Naive B cell (primary cell): ENCODE data around the gene YDJC. TPM values are rescaled to one million over a fixed set of nuclear protein-coding genes. Genes with fewer than 3 reads are reported as not detected.

ENCODE experiments used
- ATAC-seq, 2 donors: fragments of 150-1000 bp; cut with Tn5 transposase; 2 replicates each; pipeline ENCODE4 v1.10.0; 2021; ENCODE audit warnings: low read depth in 2 of 2, mild to moderate bottlenecking in 2 of 2, moderate library complexity in 2 of 2
- DNase-seq: peaks from one replicate; pipeline ENCODE4 v3.0.0; 2022
- H3K27ac Mint-ChIP-seq, 6 donors: one replicate each; pipeline ENCODE4 v1.8.0; 2020 to 2022; ENCODE audit warnings: mild to moderate bottlenecking in 6 of 6, mixed read lengths in 6 of 6, moderate library complexity in 5 of 6, inconsistent platforms in 2 of 6
- H3K27me3 Mint-ChIP-seq, 3 donors: one replicate each; pipeline ENCODE4 v1.8.0; 2021 to 2022; ENCODE audit warnings: mixed read lengths in 3 of 3, mild to moderate bottlenecking in 1 of 3
- H3K36me3 Mint-ChIP-seq, 2 donors: one replicate each; pipeline ENCODE4 v1.8.0; 2020 to 2022; ENCODE audit warnings: mixed read lengths in 2 of 2, inconsistent platforms in 1 of 2, mild to moderate bottlenecking in 1 of 2
- H3K4me1 Mint-ChIP-seq, 3 donors: one replicate each; pipeline ENCODE4 v1.8.0; 2020 to 2022; ENCODE audit warnings: mixed read lengths in 3 of 3, inconsistent platforms in 1 of 3, mild to moderate bottlenecking in 1 of 3, moderate library complexity in 1 of 3
- H3K4me3 Mint-ChIP-seq, 8 donors: one replicate each; pipeline ENCODE4 v1.8.0; 2020 to 2022; ENCODE audit warnings: mild to moderate bottlenecking in 8 of 8, mixed read lengths in 8 of 8, moderate library complexity in 8 of 8, inconsistent platforms in 2 of 8
- H3K9me3 Mint-ChIP-seq, 7 donors: one replicate each; pipeline ENCODE4 v1.8.0; 2020 to 2022; ENCODE audit warnings: mixed read lengths in 7 of 7, mild to moderate bottlenecking in 5 of 7, inconsistent platforms in 2 of 7, moderate library complexity in 1 of 7
- polyA plus RNA-seq, 6 donors: library from polyadenylated mRNA; unstranded; fragments of 300-500 nt; fragmentation: Illumina TruSeq; gene quantifications; one replicate each; pipeline ENCODE4 v1.2.3, GENCODE V29; 2021; ENCODE audit warnings: low read depth in 6 of 6

Gene YDJC
- polyA plus RNA-seq, 6 donors from 2014 or later: 54.7 to 97.9 (median 65.1) TPM

DNA sequence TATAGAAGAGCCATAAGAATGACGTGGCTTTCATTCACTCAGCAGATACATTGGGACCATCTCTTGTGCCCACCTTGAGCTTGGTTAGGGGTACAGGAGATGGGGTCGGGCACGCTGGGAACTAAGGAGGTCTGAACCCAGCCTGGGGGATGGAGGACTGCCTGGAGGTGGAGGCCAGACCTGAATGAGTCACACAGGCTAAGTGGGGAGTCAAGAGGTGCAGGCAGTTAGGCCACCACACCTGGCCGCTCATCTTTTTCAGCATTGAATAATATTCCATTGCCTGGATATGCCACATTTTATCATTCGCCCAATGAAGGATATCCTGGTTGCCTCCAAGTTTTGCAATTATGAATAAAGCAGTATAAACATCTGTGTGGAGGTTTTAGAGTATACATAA is 32.2 kb upstream of the YDJC start:
- DNase-seq: no peak
- peaks cover 15 to 24% (median 24%) of the 10 kb centered on the region in 3 donors for H3K4me1 Mint-ChIP-seq
- no peaks in the 10 kb centered on the region for H3K27me3 Mint-ChIP-seq
- H3K4me3 Mint-ChIP-seq: peak overlapping the region in 1 of 8 donors; percentile 14
- no peaks in the 10 kb centered on the region for H3K9me3 Mint-ChIP-seq
- ATAC-seq: no peak
- no peaks in the 10 kb centered on the region for H3K36me3 Mint-ChIP-seq
- no peak overlapping the region for H3K27ac Mint-ChIP-seq

DNA sequence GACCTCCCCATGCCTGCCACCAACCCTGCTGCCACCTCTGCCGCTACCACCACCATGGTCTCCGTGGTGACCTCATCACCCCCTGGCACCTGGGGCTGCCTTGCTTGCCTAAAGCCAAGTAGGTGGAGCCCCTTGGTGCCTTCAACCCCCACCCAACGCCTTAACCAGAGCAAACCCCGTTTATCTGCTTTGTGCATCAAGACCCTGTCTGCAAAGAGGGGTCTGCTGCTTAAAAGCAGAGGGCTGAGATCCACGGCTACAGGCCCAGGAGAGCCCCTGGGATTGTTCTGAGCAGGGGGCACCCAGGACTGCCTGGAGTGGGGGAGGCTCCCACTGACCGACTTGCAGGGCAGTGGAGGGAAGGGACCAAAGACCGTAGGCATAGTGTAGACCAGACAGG is 31.1 kb upstream of the YDJC start:
- Mint-ChIP-seq H3K4me1 (peaks cover 22 to 26% (median 23%) of the 10 kb centered on the region in 3 donors), H3K9me3 (no peaks in the 10 kb centered on the region), H3K4me3 (peak overlapping the region in 1 of 8 donors; percentile 58), H3K36me3 (no peaks in the 10 kb centered on the region), H3K27ac (no peak overlapping the region), H3K27me3 (no peaks in the 10 kb centered on the region)
- ATAC-seq (no peak), DNase-seq (no peak)

DNA sequence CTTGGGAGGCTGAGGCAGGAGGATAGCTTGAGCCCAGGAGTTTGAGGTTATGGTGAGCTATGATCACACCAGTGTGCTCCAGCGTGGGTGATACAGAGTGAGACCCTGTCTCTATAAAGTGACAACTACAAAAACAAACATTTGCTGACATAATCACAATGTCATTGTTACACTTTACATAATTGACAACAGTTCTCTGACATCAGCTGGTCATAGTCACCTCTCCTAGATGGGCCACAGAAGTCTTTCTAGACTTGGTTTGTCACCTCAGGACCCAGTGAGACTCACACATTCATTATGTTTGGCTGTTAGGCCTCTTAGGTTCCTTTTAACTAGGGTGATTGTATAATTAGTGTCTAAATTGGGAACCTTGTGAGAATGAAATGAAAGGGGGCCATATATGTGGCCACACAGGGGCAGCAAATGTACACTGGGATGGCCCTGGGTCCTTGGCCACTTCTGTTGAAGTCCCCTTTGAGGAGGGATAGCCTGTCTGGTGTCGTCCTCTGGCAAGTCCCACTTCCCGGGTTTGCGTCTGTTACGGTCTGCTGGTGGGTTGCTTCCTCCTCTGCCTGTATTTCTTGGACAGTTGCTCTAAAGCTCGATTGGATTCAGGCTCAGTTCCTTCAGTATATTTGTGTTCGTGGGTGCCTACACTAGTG is 30.2 kb upstream of the YDJC start:
- peaks cover 16 to 22% (median 19%) of the 10 kb centered on the region in 3 donors for H3K4me1 Mint-ChIP-seq
- no peaks in the 10 kb centered on the region for H3K27me3 Mint-ChIP-seq
- DNase-seq: no peak
- ATAC-seq: no peak
- no peaks in the 10 kb centered on the region for H3K36me3 Mint-ChIP-seq
- H3K4me3 Mint-ChIP-seq: peak overlapping the region in 4 of 8 donors; percentile 3 to 69 (median 36)
- H3K9me3 Mint-ChIP-seq: no peaks in the 10 kb centered on the region
- H3K27ac Mint-ChIP-seq: peak overlapping the region in 2 of 6 donors; percentile 47 to 70

GRCh38 chr22:21657360-21658032 is 27.7 kb upstream of the YDJC start:
- ATAC-seq: peak; percentile 92 to 95
- no peak overlapping the region for H3K27ac Mint-ChIP-seq

DNA sequence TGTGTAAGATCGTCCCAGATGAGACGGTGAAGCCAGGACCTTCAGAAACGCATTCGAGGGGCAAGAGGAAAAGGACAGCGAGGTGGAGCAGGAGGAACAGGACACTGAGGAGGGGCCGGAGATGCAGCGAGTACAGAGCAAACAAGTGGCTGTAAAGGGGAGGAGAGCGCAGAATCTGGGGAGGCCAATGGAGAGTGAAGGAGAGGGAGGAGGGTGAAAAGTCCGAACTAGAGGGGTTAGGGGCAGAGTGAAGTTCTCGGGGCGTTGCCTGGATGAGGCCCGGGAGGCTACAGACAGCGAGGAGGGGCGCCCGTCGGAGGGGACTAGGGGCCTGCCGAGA is 27.2 kb upstream of the YDJC start:
- peak overlapping the region in 4 of 6 donors; percentile 3 to 79 (median 33) for H3K27ac Mint-ChIP-seq
- no peak for DNase-seq
- no peaks in the 10 kb centered on the region for H3K9me3 Mint-ChIP-seq

More at GRCh38 chr22:21657360-21658032, 27.7 kb upstream of the YDJC start:
- Mint-ChIP-seq H3K4me1 (peaks cover 11 to 19% (median 15%) of the 10 kb centered on the region in 3 donors), H3K36me3 (no peaks in the 10 kb centered on the region), H3K27me3 (no peaks in the 10 kb centered on the region), H3K9me3 (no peaks in the 10 kb centered on the region), H3K4me3 (peak overlapping the region; percentile 78 to 94 (median 86))
- DNase-seq: peak; percentile 77

DNA sequence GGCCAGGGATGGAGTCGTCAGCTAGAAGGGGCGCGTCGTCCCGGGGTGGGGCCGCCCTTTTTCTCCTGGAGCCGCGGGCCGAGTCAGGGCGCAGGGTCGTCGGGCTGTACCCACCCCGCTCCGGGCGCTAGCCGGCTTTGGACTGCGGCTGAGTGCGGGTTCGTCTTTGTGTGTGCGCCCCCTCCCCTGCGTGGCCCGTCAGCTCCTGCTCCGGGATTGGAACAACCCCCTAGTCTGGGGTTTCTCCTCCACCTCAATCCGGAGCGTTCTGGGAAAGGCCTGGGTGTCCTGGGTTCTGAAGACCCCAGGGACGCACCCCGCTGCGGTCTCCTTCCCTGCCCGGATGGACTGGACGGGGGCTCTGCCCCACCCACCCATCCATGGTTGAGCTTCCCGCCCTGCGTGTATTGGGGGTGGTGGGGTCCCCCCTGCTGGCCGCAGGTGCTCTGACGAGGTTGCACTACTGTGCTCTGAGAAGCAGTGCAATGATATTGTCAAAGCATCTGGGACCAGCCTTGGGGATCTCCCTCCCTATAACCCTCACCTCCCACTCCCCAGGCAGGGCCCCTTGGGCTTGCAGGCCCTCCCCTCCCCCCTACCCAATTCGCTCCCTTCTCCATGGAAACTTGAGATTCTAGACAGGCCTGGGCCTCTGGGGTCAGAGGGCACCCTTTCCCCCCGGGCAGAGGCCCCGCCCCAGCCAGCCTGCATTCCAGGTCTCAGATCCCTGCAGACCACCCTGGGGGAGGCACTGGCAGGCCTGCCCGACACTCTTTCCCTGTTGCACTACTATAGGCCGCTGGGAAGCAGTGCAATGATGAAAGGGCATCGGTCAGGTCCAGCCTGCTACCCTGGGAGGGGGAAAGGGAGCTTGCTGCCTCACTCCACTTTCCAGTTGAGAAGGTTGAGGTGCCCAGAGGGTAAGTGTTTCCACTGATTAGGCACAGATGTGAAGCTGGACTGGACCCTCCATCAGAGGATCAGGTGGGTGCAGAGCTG is 23.0 kb upstream of the YDJC start:
- H3K27me3 Mint-ChIP-seq: no peaks in the 10 kb centered on the region
- DNase-seq (no peak), ATAC-seq (no peak)
- H3K4me3 Mint-ChIP-seq: peak overlapping the region in 7 of 8 donors; percentile 74 to 95 (median 89)
- peak overlapping the region in 2 of 6 donors; percentile 37 to 63 for H3K27ac Mint-ChIP-seq
- H3K36me3 Mint-ChIP-seq: no peaks in the 10 kb centered on the region
- H3K9me3 Mint-ChIP-seq: no peaks in the 10 kb centered on the region
- H3K4me1 Mint-ChIP-seq: peaks cover 22 to 32% (median 24%) of the 10 kb centered on the region in 3 donors

More for the DNA sequence above, 27.2 kb upstream of the YDJC start:
- Mint-ChIP-seq H3K36me3 (no peaks in the 10 kb centered on the region), H3K4me1 (peaks cover 15 to 21% (median 17%) of the 10 kb centered on the region in 3 donors), H3K4me3 (peak overlapping the region; percentile 53 to 94 (median 86)), H3K27me3 (no peaks in the 10 kb centered on the region)
- no peak for ATAC-seq

DNA sequence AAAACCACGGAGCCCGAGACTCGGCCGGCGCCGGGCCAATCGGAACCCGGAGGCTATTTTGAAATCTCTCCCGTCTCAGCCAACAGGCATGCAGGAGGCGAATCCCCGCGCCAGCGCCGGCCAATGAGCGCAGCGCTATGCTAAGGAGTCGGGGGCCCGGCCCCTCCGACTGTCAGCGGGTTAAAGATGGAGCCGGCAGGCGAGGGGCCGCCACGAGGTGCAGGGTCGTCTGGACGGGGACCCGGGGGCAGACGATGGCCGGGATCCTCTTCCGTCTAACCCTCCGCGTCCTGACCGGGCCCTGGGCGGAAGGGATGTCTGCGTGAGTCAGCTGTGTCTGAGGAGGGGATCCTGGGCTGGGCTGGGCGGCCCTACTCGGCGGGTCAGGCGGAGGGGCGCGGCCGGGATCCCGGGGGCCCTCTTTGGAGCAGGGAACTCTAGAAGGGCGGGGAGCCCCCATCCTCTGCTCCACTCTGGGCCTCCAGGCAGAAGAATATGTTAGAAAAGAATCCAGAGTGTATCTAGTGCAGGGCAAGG is 22.3 kb upstream of the YDJC start:
- H3K27me3 Mint-ChIP-seq: no peaks in the 10 kb centered on the region
- H3K27ac Mint-ChIP-seq: peak overlapping the region in 2 of 6 donors; percentile 63 to 72
- ATAC-seq (peak; percentile 97 to 98), DNase-seq (peak; percentile 74)
- H3K4me1 Mint-ChIP-seq: peaks cover 18 to 29% (median 22%) of the 10 kb centered on the region in 3 donors
- no peaks in the 10 kb centered on the region for H3K36me3 Mint-ChIP-seq
- no peaks in the 10 kb centered on the region for H3K9me3 Mint-ChIP-seq
- H3K4me3 Mint-ChIP-seq: peak overlapping the region; percentile 85 to 95 (median 90)

DNA sequence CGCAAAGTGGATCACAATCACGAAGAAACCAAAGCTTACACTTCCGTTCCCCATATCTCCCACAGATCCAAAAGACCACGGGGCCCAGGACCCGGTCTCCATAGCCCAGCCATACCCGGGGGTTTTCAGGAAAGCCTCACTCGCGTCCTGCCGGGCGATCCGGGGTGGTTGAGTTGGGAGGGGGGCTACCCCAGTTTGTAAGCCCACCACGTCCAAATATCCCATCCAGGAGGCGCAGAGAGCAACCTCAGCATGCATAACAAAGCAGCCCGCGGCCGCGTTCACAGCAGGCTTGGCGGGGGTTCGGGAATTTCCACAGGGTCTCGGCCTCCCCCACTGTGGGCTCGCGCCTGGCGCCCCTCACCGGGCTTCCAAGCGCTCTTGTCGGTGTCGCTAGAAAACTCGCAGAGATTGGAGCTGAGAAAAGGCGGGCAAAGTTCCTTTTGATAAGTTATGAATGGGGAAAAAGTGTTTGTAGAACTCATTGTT is 21.7 kb upstream of the YDJC start:
- DNase-seq (no peak), ATAC-seq (peak; percentile 34 to 37)
- peaks cover 0 to 3% (median 0%) of the 10 kb centered on the region in 3 donors for H3K27me3 Mint-ChIP-seq
- peaks cover 17 to 27% (median 20%) of the 10 kb centered on the region in 3 donors for H3K4me1 Mint-ChIP-seq
- H3K36me3 Mint-ChIP-seq: peaks cover 0 to 4% of the 10 kb centered on the region in 2 donors
- H3K4me3 Mint-ChIP-seq: peak overlapping the region; percentile 85 to 95 (median 90)
- peak overlapping the region in 2 of 6 donors; percentile 72 to 92 for H3K27ac Mint-ChIP-seq
- no peaks in the 10 kb centered on the region for H3K9me3 Mint-ChIP-seq

GRCh38 chr22:21650823-21651520 is 21.1 kb upstream of the YDJC start:
- ATAC-seq (no peak), DNase-seq (no peak)
- Mint-ChIP-seq H3K27me3 (peaks cover 0 to 3% (median 0%) of the 10 kb centered on the region in 3 donors), H3K9me3 (no peaks in the 10 kb centered on the region), H3K4me3 (peak overlapping the region; percentile 85 to 95 (median 90)), H3K4me1 (peaks cover 17 to 28% (median 20%) of the 10 kb centered on the region in 3 donors), H3K36me3 (peaks cover 0 to 4% of the 10 kb centered on the region in 2 donors), H3K27ac (peak overlapping the region in 2 of 6 donors; percentile 53 to 92)

DNA sequence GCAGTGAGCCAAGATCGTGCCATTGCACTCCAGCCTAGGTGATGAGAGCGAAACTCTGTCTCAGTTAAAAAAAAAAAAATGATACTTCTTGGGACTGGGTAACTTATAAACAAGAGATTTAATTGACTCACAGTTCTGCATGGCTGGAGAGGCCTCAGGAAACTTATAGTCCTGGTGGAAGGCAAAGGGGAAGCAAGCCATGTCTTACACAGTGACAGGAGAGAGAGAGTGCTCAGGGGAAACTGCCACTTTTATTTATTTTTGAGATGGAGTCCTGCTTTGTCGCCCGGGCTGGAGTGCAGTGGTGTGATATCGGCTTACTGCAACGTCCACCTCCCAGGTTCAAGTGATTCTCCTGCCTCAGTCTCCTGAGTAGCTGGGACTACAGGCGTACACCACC is 20.5 kb upstream of the YDJC start:
- Mint-ChIP-seq H3K4me3 (peak overlapping the region in 6 of 8 donors; percentile 33 to 95 (median 86)), H3K9me3 (no peaks in the 10 kb centered on the region), H3K27ac (no peak overlapping the region), H3K4me1 (peaks cover 17 to 28% (median 20%) of the 10 kb centered on the region in 3 donors), H3K27me3 (peaks cover 0 to 3% (median 0%) of the 10 kb centered on the region in 3 donors), H3K36me3 (peaks cover 0 to 4% of the 10 kb centered on the region in 2 donors)
- no peak for ATAC-seq
- DNase-seq: no peak

DNA sequence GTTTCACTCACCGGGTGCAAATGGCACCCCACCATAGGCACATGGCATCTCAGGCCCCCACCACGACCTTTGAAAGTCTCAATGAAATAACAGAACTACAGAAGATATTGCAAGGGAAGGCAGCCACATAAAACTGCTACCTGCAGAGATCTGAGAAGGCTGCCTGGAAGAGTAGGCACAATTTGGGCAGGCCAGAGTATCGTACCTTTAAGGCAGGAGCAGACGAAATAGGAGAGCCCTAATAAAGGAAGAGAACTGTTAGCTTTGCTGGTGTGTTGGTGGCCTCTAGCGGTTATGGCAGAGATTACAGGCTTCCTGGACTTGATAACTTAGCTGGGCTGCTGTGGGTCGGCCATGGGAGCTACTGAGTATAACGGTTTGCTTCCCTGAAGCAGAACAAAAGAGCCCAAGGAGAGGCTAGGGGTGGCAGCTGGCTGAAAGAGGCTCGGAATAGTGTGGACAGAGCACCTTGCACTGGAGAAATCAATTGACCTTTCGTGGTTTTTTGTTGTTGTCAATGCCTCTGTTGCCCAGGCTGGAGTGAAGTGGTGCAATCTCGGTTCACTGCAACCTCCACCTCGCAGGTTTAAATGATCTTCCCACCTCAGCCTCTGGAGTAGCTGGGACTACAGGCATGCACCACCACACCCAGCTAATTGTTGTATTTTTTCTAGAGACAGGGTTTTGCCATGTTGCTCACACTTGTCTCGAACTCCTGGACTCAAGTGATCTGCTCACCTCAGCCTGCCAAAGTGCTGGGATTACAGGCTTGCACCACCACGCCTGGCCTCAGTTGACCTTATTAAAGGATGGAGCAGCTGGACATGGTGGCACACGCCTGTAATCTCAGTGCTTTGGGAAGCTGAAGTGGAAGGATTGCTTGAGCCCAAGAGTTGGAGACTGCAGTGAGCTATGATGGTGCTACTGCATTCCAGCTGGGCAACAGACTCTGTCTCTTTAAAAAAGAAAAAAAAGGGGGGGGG is 17.1 kb upstream of the YDJC start:
- Mint-ChIP-seq H3K4me1 (peaks cover 26 to 41% (median 32%) of the 10 kb centered on the region in 3 donors), H3K27ac (peak overlapping the region in 2 of 6 donors; percentile 59 to 73)

More for the DNA sequence above, 17.1 kb upstream of the YDJC start:
- Mint-ChIP-seq H3K36me3 (peaks cover 0 to 4% of the 10 kb centered on the region in 2 donors), H3K4me3 (peak overlapping the region in 2 of 8 donors; percentile 44 to 68), H3K27me3 (peaks cover 0 to 3% (median 0%) of the 10 kb centered on the region in 3 donors), H3K9me3 (no peaks in the 10 kb centered on the region)
- ATAC-seq (peak; percentile 7 to 21), DNase-seq (peak; percentile 77)
